AG09319 (cell line): Measurements from ENCODE around the gene CYB5R3.
"Not testable (repeated sequence)": the region's sequence is repeated elsewhere in the genome, so short reads cannot be mapped to it uniquely, and the experiment has no call there.

Experiments used
- DNase-seq: peaks from one replicate; pipeline ENCODE4 v3.0.0-alpha.2; 2010; ENCODE audit warnings: low read depth; ENCODE audit errors: extremely low read depth
- TF ChIP-seq, protein P1 (sequence below): IDR thresholded peaks from 2 replicates; pipeline ENCODE4 v1.5.1; 2011; ENCODE audit warnings: low read depth, mild to moderate bottlenecking, inconsistent platforms, low read length, moderate library complexity

CYB5R3 gene

GRCh38 chr22:42586381-42586780 lies 62.8 kb downstream of the CYB5R3 start:
- no peak for DNase-seq
- TF ChIP-seq, protein P1, sequence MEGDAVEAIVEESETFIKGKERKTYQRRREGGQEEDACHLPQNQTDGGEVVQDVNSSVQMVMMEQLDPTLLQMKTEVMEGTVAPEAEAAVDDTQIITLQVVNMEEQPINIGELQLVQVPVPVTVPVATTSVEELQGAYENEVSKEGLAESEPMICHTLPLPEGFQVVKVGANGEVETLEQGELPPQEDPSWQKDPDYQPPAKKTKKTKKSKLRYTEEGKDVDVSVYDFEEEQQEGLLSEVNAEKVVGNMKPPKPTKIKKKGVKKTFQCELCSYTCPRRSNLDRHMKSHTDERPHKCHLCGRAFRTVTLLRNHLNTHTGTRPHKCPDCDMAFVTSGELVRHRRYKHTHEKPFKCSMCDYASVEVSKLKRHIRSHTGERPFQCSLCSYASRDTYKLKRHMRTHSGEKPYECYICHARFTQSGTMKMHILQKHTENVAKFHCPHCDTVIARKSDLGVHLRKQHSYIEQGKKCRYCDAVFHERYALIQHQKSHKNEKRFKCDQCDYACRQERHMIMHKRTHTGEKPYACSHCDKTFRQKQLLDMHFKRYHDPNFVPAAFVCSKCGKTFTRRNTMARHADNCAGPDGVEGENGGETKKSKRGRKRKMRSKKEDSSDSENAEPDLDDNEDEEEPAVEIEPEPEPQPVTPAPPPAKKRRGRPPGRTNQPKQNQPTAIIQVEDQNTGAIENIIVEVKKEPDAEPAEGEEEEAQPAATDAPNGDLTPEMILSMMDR = no peak

GRCh38 chr22:42585096-42585495 lies 64.1 kb downstream of the CYB5R3 start:
- DNase-seq = no peak
- TF ChIP-seq, protein P1 = no peak

DNA sequence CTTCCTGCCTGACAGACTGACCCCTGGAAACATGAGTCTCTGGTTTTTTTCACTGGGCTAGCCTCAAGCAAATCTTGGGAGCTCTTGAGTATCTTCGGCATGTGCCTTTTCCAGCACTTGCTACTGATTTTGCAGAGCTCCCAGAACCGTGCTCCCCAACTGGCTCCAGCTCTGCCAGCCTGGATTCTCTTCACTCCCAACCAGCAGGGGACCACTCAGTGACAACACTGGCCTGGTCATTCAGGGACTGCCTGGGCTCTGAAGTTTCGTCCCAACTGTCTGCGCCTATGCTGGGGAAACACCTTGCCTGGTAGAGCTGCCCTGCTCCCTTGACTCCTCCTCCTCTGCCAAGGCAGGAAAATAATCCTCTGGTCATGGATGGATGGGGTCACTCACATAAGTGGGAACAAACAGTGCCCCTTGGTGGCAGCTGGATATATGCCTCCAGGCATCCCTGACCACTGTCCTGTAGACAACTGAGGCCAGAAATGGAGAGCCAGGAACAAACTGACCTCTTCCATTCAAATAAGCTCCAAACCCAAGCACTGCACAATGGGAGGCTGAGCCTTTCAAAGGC lies 64.7 kb downstream of the CYB5R3 start:
- DNase-seq = no peak
- TF ChIP-seq, protein P1 = no peak

DNA sequence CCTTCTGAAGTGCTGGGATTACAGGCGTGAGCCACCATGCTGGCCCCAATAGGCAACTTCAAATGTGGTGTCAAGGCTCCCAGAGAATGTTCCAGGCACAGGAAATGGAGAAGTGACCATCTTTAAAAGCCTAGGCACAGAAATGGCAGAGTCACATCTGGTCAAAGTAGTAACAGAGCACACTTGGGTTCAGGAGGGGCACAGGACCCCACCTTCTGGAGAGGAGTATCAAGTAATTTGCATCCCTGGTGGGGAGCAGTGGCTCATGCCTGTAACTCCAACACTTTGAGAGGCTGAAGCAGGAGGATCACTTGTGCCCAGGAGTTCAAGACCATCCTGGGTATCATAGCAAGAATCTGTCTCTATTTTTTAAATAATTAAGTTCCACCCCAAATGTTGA lies 66.2 kb downstream of the CYB5R3 start:
- DNase-seq = no peak
- TF ChIP-seq, protein P1 = no peak

DNA sequence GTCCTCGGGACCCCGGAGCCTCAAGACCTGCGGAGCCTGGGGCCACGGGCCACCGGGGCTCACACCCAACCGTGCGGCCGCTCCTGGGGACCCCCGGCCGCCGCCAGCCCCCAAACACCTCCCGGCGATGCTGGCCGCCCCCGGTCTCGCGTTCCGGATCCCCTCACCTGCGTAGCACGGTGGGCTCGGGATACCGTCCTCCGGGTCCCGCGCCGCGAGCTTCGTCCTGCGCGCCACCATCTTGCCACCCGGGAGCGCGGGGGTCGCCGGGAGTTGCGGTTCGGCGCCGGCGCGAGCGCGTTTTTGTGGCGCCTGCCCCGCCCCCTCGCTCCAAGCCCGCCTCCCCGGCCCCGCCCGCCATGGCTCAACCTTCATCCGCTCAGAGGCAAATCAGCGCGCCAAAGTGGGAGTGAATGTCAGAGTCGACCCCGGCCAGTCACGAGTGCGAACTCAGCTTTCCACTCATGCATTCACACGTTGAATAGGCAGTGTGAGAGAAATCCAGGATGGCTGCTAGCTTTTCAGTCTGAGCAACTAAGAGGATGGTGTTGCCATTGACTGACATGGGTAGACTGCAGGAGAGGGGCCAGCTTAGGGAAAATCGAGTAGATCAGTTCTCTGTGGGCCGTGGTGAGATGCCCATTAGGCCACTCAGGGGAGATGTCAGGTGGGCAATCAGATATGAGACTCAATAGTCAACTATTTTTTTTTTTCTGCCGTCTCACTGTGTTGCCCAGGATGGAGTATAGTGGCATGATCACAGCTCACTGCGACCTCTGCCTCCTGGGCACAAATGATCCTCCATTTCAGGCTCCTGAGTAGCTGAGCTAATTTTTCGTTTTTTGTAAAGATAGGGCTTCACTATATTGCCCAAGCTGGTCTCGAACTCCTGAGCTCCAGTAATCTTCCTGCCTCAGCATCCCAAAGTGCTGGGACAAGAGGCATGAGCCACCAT lies 67.2 kb downstream of the CYB5R3 start:
- TF ChIP-seq, protein P1 = no peak
- DNase-seq = peak; percentile 24

- DNase-seq = not testable (repeated sequence)
Observed at GRCh38 chr22:42581194-42581761, 67.9 kb downstream of the CYB5R3 start.

DNA sequence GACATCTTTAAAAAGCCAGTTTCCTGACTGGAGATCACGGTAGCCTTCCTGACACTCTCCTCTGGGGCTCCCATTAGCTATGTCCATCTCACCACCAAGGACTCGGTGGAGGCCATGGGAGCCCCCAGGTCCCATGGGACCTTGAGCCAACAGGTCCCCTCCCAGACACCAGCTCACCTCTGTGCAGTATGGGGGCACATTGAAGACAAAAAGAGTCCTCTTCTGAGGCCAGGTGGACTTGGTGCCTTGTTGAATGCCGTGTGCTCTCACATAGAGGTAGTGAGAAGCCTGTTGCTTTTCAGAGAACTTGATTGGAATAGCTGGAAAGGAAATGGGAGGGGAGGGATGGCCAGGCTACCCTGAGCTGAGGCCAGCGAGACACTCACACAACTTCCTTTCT lies 69.2 kb downstream of the CYB5R3 start:
- not testable (repeated sequence) for DNase-seq

DNA sequence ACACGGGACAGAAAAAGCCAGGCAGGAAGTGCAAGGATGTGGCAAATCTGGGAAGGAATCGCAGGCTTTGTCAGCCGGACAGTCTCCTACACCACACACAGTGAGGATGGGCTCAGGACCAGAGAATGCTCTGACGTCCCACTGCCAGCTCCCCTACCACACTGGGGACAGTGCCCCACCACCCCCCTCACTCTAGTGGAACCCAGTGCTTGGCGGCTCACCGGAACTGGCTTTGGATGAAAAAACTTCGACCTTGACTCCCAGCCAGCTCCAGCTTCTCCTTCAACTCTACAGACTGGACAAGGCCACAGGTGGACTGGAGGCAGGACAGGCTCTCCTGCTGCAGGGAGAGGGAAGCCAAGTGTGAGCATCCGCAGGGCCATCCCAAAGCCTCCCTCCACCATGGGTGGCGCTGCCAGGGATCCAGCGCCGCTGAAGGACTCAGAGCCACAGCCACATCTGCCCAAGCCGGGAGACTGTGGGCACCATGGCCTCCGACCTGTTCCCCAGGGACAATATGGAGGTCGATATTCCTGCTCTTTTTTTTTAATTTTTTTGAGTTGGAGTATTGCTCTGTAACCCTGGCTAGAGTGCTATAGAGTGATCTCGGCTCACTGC lies 71.5 kb downstream of the CYB5R3 start:
- TF ChIP-seq, protein P1 = no peak
- DNase-seq = no peak

GRCh38 chr22:42577141-42577540 lies 72.1 kb downstream of the CYB5R3 start:
- DNase-seq = not testable (repeated sequence)

DNA sequence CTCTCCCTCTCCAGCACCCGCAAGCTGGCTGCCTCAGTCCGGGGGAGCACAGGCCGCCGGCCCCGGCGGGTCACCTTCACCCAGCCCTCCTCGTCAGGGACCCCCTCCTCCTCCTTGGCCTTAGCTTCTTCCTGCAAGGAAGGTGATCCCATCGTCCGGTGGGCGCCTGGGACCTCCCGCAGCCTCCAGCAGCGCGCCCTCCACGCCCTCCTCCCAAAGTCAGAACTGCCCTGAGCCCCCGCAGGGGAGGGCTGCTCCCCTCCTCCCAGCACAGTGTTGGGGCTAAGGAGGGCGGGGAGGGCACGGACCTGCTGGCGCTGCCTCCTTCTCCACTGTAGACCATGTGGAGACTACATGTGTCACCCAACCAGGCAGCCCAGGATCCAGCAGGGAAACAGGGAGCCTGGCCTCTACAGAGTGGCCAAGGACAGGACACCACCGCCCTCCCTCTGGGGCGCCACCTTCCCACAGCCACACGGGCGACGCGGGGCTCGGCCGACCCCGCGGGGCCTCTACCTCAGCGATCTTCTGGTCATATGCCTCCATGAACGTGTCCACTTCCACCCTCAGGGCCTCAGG lies 73.1 kb downstream of the CYB5R3 start:
- not testable (repeated sequence) for DNase-seq

DNA sequence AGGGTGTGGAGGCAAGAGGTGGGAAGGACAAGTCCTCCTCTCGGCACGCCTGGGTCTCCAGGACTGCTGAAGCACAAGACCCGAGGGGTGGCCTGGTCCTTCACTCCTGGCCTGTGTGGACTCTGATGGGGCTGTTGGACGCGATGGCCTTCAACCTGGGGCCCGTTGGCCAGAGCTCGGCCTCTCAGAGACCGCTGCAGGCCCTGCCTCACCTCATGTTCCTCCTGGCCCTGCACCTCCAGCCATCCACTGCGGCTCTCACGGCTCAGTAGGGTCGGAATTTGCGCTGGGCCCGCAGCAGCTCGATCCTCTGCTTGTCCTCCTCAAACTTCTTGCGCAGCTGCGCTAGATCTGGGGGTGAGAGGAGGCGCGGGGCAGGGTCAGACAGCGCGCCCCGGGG lies 74.7 kb downstream of the CYB5R3 start:
- DNase-seq = not testable (repeated sequence)

- not testable (repeated sequence) for DNase-seq
Observed at GRCh38 chr22:42574046-42574445, 75.1 kb downstream of the CYB5R3 start.
